Karpas-422 (cell line): Measurements from ENCODE around the gene CACNA1E. TPM values are rescaled to one million over a fixed set of nuclear protein-coding genes. Genes with fewer than 3 reads are reported as not detected.

ENCODE experiments used
- DNase-seq: peaks from one replicate; pipeline ENCODE4 v3.0.0-alpha.2; 2015
- H2AFZ ChIP-seq: fragments of 200-600 bp; sonication (generic); 2 replicates; pipeline ENCODE4 v1.6.1; 2014; ENCODE audit warnings: antibody characterized with exemption, low read length, mixed read lengths
- H3K27ac ChIP-seq: fragments of 200-600 bp; sonication (generic); 2 replicates; pipeline ENCODE4 v1.5.1; 2014; ENCODE audit warnings: mild to moderate bottlenecking, low read length, moderate library complexity
- H3K27me3 ChIP-seq: fragments of 200-600 bp; sonication (generic); 2 replicates; pipeline ENCODE4 v1.6.1; 2014; ENCODE audit warnings: low read length, mixed read lengths
- H3K36me3 ChIP-seq: fragments of 200-600 bp; sonication (generic); 2 replicates; pipeline ENCODE4 v1.6.1; 2014; ENCODE audit warnings: low read length, mixed read lengths; ENCODE audit not compliant: insufficient read depth
- H3K4me1 ChIP-seq: fragments of 200-600 bp; sonication (generic); 2 replicates; pipeline ENCODE4 v1.6.1; 2014; ENCODE audit warnings: mild to moderate bottlenecking, low read length, mixed read lengths
- H3K4me2 ChIP-seq: fragments of 200-600 bp; sonication (generic); 2 replicates; pipeline ENCODE4 v1.6.1; 2014; ENCODE audit warnings: low read length, low read depth, mild to moderate bottlenecking; ENCODE audit not compliant: poor library complexity, severe bottlenecking
- H3K4me3 ChIP-seq: fragments of 200-600 bp; sonication (generic); 2 replicates; pipeline ENCODE4 v1.5.1; 2014; ENCODE audit warnings: mild to moderate bottlenecking, antibody characterized with exemption, low read length, mixed read lengths
- H3K79me2 ChIP-seq: fragments of 200-600 bp; sonication (generic); 2 replicates; pipeline ENCODE4 v1.6.1; 2014; ENCODE audit warnings: mild to moderate bottlenecking, low read length, mixed read lengths
- H3K9ac ChIP-seq: fragments of 200-600 bp; sonication (generic); 2 replicates; pipeline ENCODE4 v1.6.0; 2014; ENCODE audit warnings: low read length
- H3K9me2 ChIP-seq: fragments of 200-600 bp; sonication (generic), shearing (Covaris generic); replicated peaks from 2 replicates; pipeline ENCODE4 v1.6.0; 2014; ENCODE audit warnings: mild to moderate bottlenecking, low read length, moderate library complexity; ENCODE audit not compliant: insufficient read depth
- H3K9me3 ChIP-seq: fragments of 300-700, 200-600 bp; sonication (generic); 2 replicates; pipeline ENCODE4 v1.6.1; 2014; ENCODE audit warnings: low read length, mixed read lengths
- H4K20me1 ChIP-seq: fragments of 200-600 bp; sonication (generic); 2 replicates; pipeline ENCODE4 v1.6.1; 2014; ENCODE audit warnings: mild to moderate bottlenecking, antibody characterized with exemption, low read length, low read depth; ENCODE audit not compliant: insufficient read depth
- total RNA-seq: library from RNA; depleted of rRNA; stranded (reverse); fragments of >200 nt; shearing (Covaris generic); gene quantifications from 2 replicates; pipeline ENCODE4 v1.2.3, GENCODE V29; 2014; ENCODE audit warnings: low replicate concordance

Gene CACNA1E
- total RNA-seq, 1 experiment from 2014 or later: not detected

GRCh38 chr1:181777812-181778211 lies 294.5 kb downstream of the CACNA1E start:
- no peak overlapping the region for H3K27ac ChIP-seq
- H3K9me2 ChIP-seq: no peaks in the 10 kb centered on the region
- no peak for DNase-seq
- no peak overlapping the region for H2AFZ ChIP-seq
- no peak overlapping the region for H3K4me2 ChIP-seq
- no peaks in the 10 kb centered on the region for H3K36me3 ChIP-seq
- H3K79me2 ChIP-seq: no peaks in the 10 kb centered on the region
- H3K27me3 ChIP-seq: no peaks in the 10 kb centered on the region
- no peak overlapping the region for H3K4me3 ChIP-seq
- H4K20me1 ChIP-seq: no peaks in the 10 kb centered on the region
- H3K9ac ChIP-seq: no peak overlapping the region
- H3K4me1 ChIP-seq: no peaks in the 10 kb centered on the region
- no peaks in the 10 kb centered on the region for H3K9me3 ChIP-seq

DNA sequence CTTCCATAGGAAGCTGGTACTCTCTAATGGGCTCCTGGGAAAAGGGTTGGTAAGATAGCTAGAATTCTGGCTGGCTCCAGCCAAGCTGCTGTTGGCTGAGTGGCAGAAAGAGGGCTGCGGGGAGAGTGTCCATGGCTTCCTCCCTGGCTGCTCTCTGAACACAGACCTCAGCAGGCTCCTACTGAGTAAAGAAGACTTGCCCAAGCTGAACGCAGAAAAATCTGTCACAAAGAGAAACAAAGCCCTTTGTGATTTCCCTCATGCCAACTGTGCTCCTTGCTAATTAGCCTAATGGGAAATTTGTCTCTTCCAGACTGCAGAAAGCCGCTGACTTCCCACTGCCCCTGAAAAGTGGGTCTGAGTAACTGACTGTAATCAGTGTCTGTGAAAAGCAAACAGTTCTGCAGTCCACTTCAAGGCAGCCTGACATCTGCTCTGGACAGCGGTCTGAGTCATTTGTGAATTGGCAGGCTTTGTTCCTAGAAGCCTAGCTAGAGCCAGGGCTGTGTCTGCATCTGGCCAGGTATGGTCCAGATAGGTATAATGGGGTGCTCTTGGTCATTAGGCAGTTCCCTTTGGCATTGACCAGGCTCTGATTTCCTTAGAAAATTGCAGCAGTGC lies 295.4 kb downstream of the CACNA1E start:
- no peaks in the 10 kb centered on the region for H3K9me2 ChIP-seq
- H3K9me3 ChIP-seq: no peaks in the 10 kb centered on the region
- no peak for DNase-seq
- no peak overlapping the region for H3K27ac ChIP-seq
- no peaks in the 10 kb centered on the region for H3K79me2 ChIP-seq
- no peaks in the 10 kb centered on the region for H3K4me1 ChIP-seq
- no peak overlapping the region for H2AFZ ChIP-seq
- H3K4me3 ChIP-seq: no peak overlapping the region
- H3K27me3 ChIP-seq: no peaks in the 10 kb centered on the region
- no peaks in the 10 kb centered on the region for H4K20me1 ChIP-seq
- H3K9ac ChIP-seq: no peak overlapping the region
- no peak overlapping the region for H3K4me2 ChIP-seq
- H3K36me3 ChIP-seq: no peaks in the 10 kb centered on the region

DNA sequence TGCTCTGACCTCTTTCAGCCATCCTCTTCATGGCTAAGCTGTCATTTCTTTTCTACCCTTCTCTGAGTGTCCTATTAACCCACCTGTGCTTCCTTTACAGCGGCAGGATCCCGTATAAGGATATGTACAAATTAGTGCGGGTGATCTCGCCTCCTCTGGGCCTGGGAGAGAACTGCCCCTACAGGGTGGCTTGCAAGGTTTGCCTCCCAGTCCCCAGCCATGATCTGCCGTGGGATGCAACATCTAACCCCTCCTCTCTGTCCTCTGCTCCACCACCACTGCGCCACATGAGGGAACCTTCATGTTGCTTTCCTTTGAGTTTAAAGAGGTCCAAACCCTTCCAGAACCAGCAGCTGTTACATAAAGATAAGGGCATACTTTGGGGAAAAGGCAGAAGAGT lies 296.0 kb downstream of the CACNA1E start:
- Histone ChIP-seq H3K9me2 (no peaks in the 10 kb centered on the region), H3K9ac (no peak overlapping the region), H3K27me3 (no peaks in the 10 kb centered on the region), H3K36me3 (no peaks in the 10 kb centered on the region), H3K4me1 (no peaks in the 10 kb centered on the region), H3K79me2 (no peaks in the 10 kb centered on the region), H2AFZ (no peak overlapping the region), H3K4me3 (no peak overlapping the region), H3K27ac (no peak overlapping the region), H3K4me2 (no peak overlapping the region), H3K9me3 (no peaks in the 10 kb centered on the region), H4K20me1 (no peaks in the 10 kb centered on the region)
- DNase-seq: no peak

DNA sequence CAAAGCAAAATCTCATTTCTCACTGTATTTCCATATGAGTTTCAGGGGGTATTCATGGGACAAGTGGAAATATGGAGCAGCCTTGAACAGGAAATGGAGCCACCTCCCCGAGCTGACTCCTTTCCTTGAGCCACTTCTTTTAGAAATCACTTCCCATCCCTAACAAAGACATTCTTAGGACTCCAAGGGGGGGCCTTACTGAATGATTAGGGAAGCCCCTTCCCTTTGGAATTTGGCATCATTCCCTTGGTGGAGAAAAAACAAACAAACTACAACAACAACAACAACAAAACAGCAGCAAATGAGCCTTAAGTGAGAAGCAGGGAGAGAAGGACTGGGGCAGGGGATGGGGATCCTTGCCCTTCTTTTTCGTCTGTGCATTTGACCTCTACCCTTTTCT lies 299.9 kb downstream of the CACNA1E start:
- no peak for DNase-seq
- H3K27me3 ChIP-seq: no peaks in the 10 kb centered on the region
- H4K20me1 ChIP-seq: no peaks in the 10 kb centered on the region
- H3K9me2 ChIP-seq: no peaks in the 10 kb centered on the region
- H3K36me3 ChIP-seq: no peaks in the 10 kb centered on the region
- no peak overlapping the region for H3K4me2 ChIP-seq
- no peaks in the 10 kb centered on the region for H3K9me3 ChIP-seq
- H3K9ac ChIP-seq: no peak overlapping the region
- H3K27ac ChIP-seq: no peak overlapping the region
- H3K4me1 ChIP-seq: no peaks in the 10 kb centered on the region
- H3K79me2 ChIP-seq: no peaks in the 10 kb centered on the region
- no peak overlapping the region for H2AFZ ChIP-seq
- no peak overlapping the region for H3K4me3 ChIP-seq

- Histone ChIP-seq H3K9ac (no peak overlapping the region), H3K4me2 (no peak overlapping the region), H3K27me3 (no peaks in the 10 kb centered on the region), H3K36me3 (no peaks in the 10 kb centered on the region), H3K27ac (no peak overlapping the region), H2AFZ (no peak overlapping the region), H3K9me2 (no peaks in the 10 kb centered on the region), H3K9me3 (no peaks in the 10 kb centered on the region), H3K4me3 (no peak overlapping the region), H3K4me1 (no peaks in the 10 kb centered on the region), H3K79me2 (no peaks in the 10 kb centered on the region), H4K20me1 (no peaks in the 10 kb centered on the region)
- DNase-seq: no peak
These were observed 300.8 kb downstream of the CACNA1E start for GRCh38 chr1:181784039-181784683.

DNA sequence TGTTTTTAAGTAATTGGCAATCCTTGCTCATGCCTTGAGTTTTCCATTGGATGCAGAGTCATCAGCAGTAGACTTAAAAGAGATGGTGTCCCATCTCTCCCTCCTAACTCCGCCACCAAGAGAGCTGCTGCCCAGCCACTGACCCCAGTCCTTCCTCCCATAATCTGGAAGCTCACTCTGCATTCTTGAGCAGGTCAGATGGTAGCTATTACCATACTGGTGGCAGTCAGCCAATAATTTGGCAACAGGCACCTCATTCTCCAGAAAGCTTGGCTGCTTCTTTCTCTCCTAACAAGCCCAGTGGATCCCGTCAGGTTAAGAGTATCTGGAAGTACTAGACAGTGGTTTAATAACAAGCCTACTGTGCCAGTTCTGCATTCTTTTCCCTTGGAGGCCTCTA lies 306.1 kb downstream of the CACNA1E start:
- H3K9me3 ChIP-seq: no peaks in the 10 kb centered on the region
- H3K4me3 ChIP-seq: no peak overlapping the region
- no peak for DNase-seq
- H3K27ac ChIP-seq: no peak overlapping the region
- H3K36me3 ChIP-seq: no peaks in the 10 kb centered on the region
- H3K4me2 ChIP-seq: no peak overlapping the region
- H3K9ac ChIP-seq: no peak overlapping the region
- H3K79me2 ChIP-seq: no peaks in the 10 kb centered on the region
- H3K9me2 ChIP-seq: no peaks in the 10 kb centered on the region
- H3K4me1 ChIP-seq: no peaks in the 10 kb centered on the region
- no peaks in the 10 kb centered on the region for H4K20me1 ChIP-seq
- no peaks in the 10 kb centered on the region for H3K27me3 ChIP-seq
- H2AFZ ChIP-seq: no peak overlapping the region

- no peaks in the 10 kb centered on the region for H3K27me3 ChIP-seq
- H3K4me3 ChIP-seq: no peak overlapping the region
- H4K20me1 ChIP-seq: no peaks in the 10 kb centered on the region
- DNase-seq: no peak
- no peak overlapping the region for H3K27ac ChIP-seq
- no peaks in the 10 kb centered on the region for H3K9me2 ChIP-seq
- no peaks in the 10 kb centered on the region for H3K4me1 ChIP-seq
- H3K36me3 ChIP-seq: no peaks in the 10 kb centered on the region
- H3K9me3 ChIP-seq: no peaks in the 10 kb centered on the region
- no peaks in the 10 kb centered on the region for H3K79me2 ChIP-seq
- no peak overlapping the region for H3K4me2 ChIP-seq
- H3K9ac ChIP-seq: no peak overlapping the region
- H2AFZ ChIP-seq: no peak overlapping the region
These were observed 308.4 kb downstream of the CACNA1E start for GRCh38 chr1:181791721-181792120.

DNA sequence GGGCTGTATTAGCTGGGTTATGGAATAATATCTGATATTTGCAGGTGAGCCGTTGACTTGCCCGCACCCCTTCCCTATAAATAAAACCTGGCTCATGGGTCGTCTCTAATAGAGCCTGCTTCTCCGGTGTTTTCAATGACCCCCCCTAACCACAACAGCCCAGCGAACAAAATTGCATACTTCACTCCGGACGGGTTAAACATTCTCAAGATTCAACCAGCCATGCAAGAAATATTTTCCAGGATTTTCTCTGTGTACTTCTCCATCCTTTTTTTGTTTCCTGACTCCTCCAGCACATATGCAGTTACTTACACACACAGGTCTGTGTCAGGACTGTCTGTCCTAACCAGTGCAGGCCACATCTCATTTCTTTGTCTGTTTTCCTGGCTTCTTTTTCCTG lies 310.5 kb downstream of the CACNA1E start:
- H3K27ac ChIP-seq: no peak overlapping the region
- H3K79me2 ChIP-seq: no peaks in the 10 kb centered on the region
- no peaks in the 10 kb centered on the region for H4K20me1 ChIP-seq
- no peaks in the 10 kb centered on the region for H3K36me3 ChIP-seq
- no peaks in the 10 kb centered on the region for H3K9me2 ChIP-seq
- DNase-seq: no peak
- H3K9me3 ChIP-seq: no peaks in the 10 kb centered on the region
- no peak overlapping the region for H3K4me2 ChIP-seq
- no peak overlapping the region for H3K4me3 ChIP-seq
- H3K4me1 ChIP-seq: no peaks in the 10 kb centered on the region
- H3K27me3 ChIP-seq: no peaks in the 10 kb centered on the region
- H2AFZ ChIP-seq: no peak overlapping the region
- no peak overlapping the region for H3K9ac ChIP-seq
